ENCODE results near the gene ZHX3.

ZHX3 gene, protein sequence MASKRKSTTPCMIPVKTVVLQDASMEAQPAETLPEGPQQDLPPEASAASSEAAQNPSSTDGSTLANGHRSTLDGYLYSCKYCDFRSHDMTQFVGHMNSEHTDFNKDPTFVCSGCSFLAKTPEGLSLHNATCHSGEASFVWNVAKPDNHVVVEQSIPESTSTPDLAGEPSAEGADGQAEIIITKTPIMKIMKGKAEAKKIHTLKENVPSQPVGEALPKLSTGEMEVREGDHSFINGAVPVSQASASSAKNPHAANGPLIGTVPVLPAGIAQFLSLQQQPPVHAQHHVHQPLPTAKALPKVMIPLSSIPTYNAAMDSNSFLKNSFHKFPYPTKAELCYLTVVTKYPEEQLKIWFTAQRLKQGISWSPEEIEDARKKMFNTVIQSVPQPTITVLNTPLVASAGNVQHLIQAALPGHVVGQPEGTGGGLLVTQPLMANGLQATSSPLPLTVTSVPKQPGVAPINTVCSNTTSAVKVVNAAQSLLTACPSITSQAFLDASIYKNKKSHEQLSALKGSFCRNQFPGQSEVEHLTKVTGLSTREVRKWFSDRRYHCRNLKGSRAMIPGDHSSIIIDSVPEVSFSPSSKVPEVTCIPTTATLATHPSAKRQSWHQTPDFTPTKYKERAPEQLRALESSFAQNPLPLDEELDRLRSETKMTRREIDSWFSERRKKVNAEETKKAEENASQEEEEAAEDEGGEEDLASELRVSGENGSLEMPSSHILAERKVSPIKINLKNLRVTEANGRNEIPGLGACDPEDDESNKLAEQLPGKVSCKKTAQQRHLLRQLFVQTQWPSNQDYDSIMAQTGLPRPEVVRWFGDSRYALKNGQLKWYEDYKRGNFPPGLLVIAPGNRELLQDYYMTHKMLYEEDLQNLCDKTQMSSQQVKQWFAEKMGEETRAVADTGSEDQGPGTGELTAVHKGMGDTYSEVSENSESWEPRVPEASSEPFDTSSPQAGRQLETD

DNA sequence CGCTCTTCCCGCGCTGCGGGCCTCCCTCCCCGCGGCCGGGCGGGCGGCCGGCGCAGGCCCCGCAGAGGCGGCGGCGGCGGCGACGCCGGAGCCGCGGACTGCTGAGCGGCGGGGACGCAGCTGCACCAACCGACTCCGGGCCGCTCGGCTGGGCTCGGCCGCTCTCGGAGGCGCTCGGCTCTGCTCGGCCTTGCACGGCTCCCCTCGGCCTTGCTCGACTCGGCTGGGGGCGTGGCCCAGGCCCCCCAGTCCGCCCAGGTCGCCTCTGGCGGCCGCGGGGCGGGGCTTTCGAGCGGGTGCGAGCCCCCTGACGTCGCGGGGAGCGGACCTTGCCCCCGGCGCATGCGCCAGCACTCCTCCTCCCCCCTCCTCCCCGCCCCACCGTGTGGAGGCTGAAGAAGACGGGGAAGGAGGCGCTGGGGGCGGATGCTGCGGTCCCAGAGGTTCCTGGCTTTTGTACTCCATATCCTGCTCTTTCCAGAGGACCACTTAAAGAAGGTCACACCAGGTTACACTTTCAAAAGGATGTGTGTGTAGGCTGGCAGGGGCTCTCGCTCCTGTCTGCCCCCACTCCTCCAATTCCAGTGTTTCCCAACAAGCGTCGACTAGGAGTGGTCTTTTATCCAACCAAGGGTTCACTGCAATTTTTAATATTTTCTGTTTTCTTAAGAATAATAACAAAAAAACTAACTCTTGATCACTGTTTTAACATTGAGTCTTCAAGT, at the start of gene ZHX3:
TSS of gene ZHX3 (minus strand) at position 186 of the 725 bp plus-strand sequence. CDS start 112,815 bp downstream, outside the sequence.
- peak; percentile 75 for DNase-seq

- DNase-seq = no peak
These were observed 49.8 kb upstream of the ZHX3 start for GRCh38 chr20:41367393-41367695.

- DNase-seq = no peak
These were observed 49.2 kb upstream of the ZHX3 start, which contains the start of gene EMILIN3 for GRCh38 chr20:41366546-41367392. TSS of gene EMILIN3 (minus strand) at chr20:41366818. CDS start at chr20:41366634, 184 bp downstream.

DNA sequence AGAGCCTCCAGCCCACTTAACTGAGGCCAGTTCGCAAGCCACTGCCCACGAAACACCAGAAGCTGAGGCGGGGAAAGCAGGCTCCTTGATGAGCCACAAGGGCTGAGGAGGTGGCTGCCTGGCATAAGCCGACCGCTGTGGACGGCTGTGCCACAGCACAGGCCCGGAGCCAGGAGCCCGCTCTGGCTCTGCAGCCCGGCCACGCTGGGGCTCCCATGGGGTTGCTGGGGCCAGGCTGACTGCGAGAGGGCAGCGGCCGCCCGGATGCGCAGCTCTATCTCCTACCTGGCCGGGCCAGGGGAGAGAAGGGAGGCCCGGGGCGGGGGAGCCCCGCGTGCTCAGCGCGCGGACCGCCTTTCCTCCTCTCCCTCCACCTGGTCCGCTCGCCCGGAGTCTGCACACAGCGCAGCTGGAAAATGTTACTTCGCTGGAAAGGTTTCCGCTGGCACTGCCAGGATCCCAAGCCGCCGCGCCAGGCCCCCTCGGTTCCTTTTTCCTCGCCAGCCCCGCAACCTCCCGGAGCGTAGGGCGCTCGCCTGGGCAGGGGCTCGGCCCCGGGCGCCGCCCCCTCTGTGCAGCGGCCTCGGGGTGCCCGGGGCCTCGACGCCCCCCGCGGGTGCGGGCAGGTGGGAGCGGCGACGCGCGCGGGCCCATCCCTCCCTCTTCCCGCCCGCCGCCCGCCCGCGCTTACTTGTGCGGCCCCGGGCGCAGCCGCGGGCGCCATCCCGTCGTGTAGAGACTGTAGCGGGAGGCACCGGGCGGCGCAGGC, 48.4 kb upstream of the ZHX3 start:
- no peak for DNase-seq

GRCh38 chr20:41364967-41365765, 47.6 kb upstream of the ZHX3 start:
- no peak for DNase-seq

- DNase-seq = no peak
These were observed 46.8 kb upstream of the ZHX3 start for GRCh38 chr20:41364236-41364855.

DNA sequence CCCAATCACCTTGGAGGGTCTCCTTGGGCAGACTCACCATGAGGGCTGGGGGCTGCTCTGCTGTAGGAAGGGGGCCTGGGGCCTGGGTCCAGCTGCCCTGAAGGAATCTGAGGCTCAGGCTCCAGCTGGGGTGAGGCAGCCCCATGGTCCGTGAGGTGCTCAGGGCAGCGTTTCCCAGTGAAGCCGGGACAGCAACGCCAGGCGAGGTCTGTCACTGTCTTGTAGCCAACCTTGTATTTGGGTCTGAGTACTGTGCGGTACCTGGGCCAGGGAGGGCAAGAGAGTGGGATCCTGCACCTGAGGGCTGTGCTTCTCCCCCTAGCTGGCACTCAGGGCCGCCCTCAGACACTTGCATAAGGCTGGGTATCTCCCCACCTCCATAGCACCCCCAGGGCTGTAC, 46.1 kb upstream of the ZHX3 start:
- no peak for DNase-seq

DNA sequence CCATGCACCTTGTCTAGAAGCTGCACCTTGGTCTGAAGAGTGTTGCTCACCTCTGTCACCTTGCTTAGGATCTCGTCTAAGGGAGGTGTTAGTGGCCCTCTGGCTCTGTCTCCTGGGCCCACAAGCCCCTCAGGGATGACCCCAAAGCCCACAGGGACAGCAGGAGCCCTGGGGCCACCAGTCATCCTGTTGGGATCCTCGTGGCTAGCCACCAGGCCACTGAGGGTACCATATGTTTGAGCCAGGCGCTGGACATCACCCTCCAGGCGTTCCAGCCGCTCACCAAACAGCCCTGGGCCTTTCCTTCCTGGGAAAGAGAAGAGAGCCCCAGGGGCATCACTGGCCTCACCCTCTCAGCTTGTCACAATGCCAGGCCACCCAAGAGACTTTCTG, 45.2 kb upstream of the ZHX3 start:
- no peak for DNase-seq

GRCh38 chr20:41361757-41362747, 44.5 kb upstream of the ZHX3 start:
- no peak for DNase-seq

- no peak for DNase-seq
These were observed 43.6 kb upstream of the ZHX3 start for GRCh38 chr20:41360831-41361756.

- no peak for DNase-seq
These were observed 42.0 kb upstream of the ZHX3 start for GRCh38 chr20:41359541-41360011.

GRCh38 chr20:41358717-41359116, 41.2 kb upstream of the ZHX3 start:
- DNase-seq = no peak

DNA sequence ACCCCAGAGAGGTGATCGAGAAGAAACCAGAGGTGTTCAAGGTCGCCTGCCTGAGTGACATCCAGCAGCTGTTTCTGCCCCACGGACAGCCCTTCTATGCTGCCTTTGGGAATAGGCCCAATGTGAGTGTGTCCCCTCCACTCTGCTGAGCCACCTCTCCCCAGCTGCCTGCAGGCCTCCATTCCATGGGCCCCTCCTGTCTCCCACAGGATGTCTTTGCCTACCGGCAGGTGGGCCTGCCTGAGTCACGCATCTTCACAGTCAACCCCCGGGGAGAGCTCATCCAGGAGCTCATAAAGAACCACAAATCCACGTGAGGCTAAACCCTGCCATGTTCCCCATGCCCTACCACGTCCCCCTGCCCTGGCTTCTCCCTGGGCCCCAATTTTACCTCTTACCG, 40.7 kb upstream of the ZHX3 start:
- DNase-seq = no peak

DNA sequence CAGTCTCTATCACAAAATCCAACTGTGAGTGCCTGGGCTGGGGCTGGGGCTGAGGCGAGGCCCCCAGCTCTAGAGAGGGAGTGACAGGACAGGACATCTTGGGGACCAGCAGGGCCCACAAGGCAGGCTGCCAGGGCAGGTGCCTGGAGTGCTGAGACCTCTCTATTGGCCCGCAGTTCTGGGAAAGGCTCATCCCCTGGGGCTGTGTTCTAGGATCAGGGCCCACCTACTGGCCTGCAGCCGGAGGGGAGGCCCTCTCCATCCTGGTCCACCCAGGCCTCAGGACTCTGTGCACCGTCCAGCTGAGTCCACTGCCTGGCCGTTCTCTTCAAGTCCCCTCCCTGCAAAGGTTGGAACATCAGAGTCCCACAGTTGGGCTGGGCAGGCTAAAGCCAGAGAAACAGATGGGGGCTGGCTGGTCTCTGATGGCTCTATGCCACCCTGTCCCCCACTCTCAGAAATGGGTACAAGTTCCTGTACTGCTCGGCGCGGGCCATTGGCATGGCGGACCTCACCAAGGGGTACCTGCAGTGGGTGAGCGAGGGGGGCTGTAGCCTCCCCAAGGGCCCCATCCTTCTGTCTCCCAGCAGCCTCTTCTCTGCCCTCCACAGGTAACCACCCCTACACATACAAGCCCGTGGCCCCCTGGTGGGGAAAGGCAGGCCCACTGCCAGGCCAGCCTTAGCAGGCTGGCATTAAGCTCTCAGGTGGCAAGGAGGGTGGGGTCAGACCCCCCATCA, 40.1 kb upstream of the ZHX3 start:
- DNase-seq = no peak

DNA sequence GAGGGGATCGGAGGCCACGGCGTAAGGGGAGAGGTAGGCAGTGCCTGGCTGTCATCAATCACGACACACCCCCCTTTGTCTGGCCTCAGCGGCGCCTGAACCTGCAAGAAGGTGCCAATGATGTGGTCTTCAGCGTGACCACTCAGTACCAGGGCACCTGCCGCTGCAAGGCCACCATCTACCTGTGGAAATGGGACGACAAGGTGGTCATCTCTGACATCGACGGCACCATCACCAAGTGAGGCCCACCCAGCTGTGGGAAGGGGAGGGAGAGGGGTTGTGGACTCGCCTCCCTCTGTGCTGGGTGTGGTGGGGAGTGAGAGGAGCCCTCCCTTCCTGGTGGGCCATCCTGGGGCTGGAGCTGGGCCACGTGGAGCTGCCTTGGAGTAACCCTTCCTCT, 39.4 kb upstream of the ZHX3 start:
- DNase-seq = no peak

DNA sequence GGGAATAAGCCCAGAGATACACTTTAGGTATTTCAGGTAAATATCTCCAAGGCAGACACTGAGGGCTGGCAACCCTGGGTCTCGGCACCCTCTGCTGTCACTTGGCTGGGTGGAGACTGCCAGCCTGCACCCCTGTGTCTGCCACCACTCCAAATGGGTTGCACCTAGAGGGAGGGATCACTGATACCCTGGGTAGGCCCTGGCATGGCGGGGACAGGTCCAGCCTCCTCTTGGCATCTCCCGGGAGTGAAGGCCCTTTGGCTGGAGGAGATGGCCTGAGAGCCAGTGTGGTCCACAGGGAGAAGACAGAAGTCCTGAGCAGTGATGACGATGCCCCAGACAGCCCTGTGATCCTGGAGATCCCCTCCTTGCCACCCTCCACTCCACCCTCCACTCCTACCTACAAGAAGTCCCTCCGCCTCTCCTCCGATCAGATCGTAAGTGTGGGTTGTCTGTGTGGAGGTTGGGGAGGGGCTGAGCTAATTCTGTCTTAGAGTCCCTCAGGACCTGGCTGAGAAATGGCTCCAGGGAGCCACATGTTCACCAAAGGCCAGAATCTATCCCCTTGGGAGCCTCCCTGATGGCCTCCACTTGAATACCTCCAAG, 38.2 kb upstream of the ZHX3 start:
- no peak for DNase-seq
